Measurements from ENCODE around the gene PRRX2. TPM values are rescaled to one million over a fixed set of nuclear protein-coding genes. Genes with fewer than 3 reads are reported as not detected.

Gene PRRX2
- total RNA-seq, 1 experiment from 2014 or later, result not detected

DNA sequence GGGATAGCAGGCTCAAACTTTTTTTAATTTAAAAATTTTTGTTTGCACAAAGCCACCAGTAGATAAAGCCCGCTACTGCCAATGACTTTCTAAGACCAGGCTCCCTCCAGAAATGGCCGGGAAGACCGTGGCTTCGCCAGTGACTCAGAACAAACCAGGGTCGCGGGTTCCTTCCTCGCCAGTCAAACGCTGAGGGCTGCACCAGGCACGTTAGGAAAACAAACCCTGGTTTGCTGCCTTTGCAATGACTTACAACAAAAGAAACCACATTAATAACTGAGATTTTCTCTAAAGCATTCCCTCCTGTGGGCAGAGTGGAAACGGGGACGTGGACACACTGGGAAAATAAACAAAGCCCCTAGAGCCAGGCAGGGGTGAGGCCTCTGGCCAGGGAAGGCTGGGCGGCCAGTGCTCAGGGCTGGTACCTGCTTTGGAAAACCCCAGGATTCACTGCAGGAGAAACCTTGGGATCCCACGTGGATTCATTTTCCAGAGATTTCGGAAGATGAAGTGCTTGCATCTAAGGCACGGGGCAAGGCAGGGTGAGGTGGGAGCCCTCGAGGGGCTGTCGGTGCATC lies 3.8 kb downstream of the PRRX2 start:
- CTCF ChIA-PET, result no interaction called here
- no peak for TF ChIP-seq CTCF (IDR thresholded peaks at IDR 0.05; ENCODE audit: unreplicated experiment)
- no peak overlapping the region for H3K4me3 Mint-ChIP-seq (ENCODE audit: low read depth, unreplicated experiment)
- no TSS peak for BruUV-seq (replicated peaks)
- no peak overlapping the region for H3K27ac Mint-ChIP-seq (ENCODE audit: unreplicated experiment)
- no peaks in the 10 kb centered on the region for H3K36me3 Mint-ChIP-seq (ENCODE audit: insufficient read depth, unreplicated experiment)
- no peak for DNase-seq
- no peaks in the 10 kb centered on the region for H3K9me3 Mint-ChIP-seq (ENCODE audit: low read depth, unreplicated experiment)
- H3K27me3 Mint-ChIP-seq (ENCODE audit: unreplicated experiment), result peaks cover 47% of the 10 kb centered on the region
- intact Hi-C loops (cut with micrococcal nuclease; ENCODE audit: unreplicated experiment), result no loop called here
- no peaks in the 10 kb centered on the region for H3K4me1 Mint-ChIP-seq (ENCODE audit: low read depth, unreplicated experiment)

DNA sequence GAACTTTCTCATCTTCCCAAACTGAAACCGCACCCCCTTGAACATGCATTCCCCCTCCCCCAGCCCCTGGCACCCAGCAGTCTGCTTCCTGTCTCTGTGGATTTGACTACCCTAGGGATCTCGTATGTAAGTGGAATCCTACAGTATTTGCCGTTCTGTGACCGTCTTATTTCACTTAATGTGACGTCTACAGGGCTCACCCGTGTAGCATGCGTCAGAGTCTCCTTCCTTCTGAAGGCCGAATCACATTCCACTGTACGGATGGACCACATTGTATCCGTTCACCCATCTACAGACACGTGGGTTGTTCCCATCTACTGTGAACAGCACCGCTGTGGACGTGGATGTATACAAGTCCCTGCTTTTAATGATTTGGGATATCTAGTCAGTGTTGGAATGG lies 4.5 kb downstream of the PRRX2 start:
- Mint-ChIP-seq H3K4me1 (ENCODE audit: low read depth, unreplicated experiment) (no peaks in the 10 kb centered on the region), H3K27ac (ENCODE audit: unreplicated experiment) (no peak overlapping the region), H3K9me3 (ENCODE audit: low read depth, unreplicated experiment) (no peaks in the 10 kb centered on the region), H3K36me3 (ENCODE audit: insufficient read depth, unreplicated experiment) (no peaks in the 10 kb centered on the region), H3K4me3 (ENCODE audit: low read depth, unreplicated experiment) (no peak overlapping the region), H3K27me3 (ENCODE audit: unreplicated experiment) (peaks cover 45% of the 10 kb centered on the region)
- no peak for DNase-seq
- intact Hi-C loops (cut with micrococcal nuclease; ENCODE audit: unreplicated experiment), result no loop called here
- TF ChIP-seq CTCF (IDR thresholded peaks at IDR 0.05; ENCODE audit: unreplicated experiment), result no peak
- no TSS peak for BruUV-seq (replicated peaks)
- CTCF ChIA-PET, result no interaction called here

GRCh38 chr9:129671065-129671464 lies 5.6 kb downstream of the PRRX2 start:
- Mint-ChIP-seq H3K4me1 (ENCODE audit: low read depth, unreplicated experiment) (no peaks in the 10 kb centered on the region), H3K36me3 (ENCODE audit: insufficient read depth, unreplicated experiment) (no peaks in the 10 kb centered on the region), H3K4me3 (ENCODE audit: low read depth, unreplicated experiment) (no peak overlapping the region), H3K27me3 (ENCODE audit: unreplicated experiment) (peaks cover 47% of the 10 kb centered on the region), H3K27ac (ENCODE audit: unreplicated experiment) (no peak overlapping the region), H3K9me3 (ENCODE audit: low read depth, unreplicated experiment) (no peaks in the 10 kb centered on the region)
- BruUV-seq (replicated peaks), result no TSS peak
- no peak for TF ChIP-seq CTCF (IDR thresholded peaks at IDR 0.05; ENCODE audit: unreplicated experiment)
- CTCF ChIA-PET, result no interaction called here
- intact Hi-C loops (cut with micrococcal nuclease; ENCODE audit: unreplicated experiment), result no loop called here
- no peak for DNase-seq

- Mint-ChIP-seq H3K4me3 (ENCODE audit: low read depth, unreplicated experiment) (no peak overlapping the region), H3K27me3 (ENCODE audit: unreplicated experiment) (peaks cover 52% of the 10 kb centered on the region), H3K4me1 (ENCODE audit: low read depth, unreplicated experiment) (no peaks in the 10 kb centered on the region), H3K9me3 (ENCODE audit: low read depth, unreplicated experiment) (no peaks in the 10 kb centered on the region), H3K36me3 (ENCODE audit: insufficient read depth, unreplicated experiment) (no peaks in the 10 kb centered on the region), H3K27ac (ENCODE audit: unreplicated experiment) (no peak overlapping the region)
- no TSS peak for BruUV-seq (replicated peaks)
- TF ChIP-seq CTCF (IDR thresholded peaks at IDR 0.05; ENCODE audit: unreplicated experiment), result no peak
- no peak for DNase-seq
- CTCF ChIA-PET, result no interaction called here
- intact Hi-C loops (cut with micrococcal nuclease; ENCODE audit: unreplicated experiment), result no loop called here
Observed at GRCh38 chr9:129671519-129671918, 6.1 kb downstream of the PRRX2 start.
